CD4-positive, alpha-beta T cell (primary cell): Measurements from ENCODE around the gene CARS2. TPM values are rescaled to one million over a fixed set of nuclear protein-coding genes. Genes with fewer than 3 reads are reported as not detected.

Experiments
- ATAC-seq: fragments of 200-7000 bp; cut with Tn5 transposase; one replicate; pipeline ENCODE4 v1.10.0; 2022; ENCODE audit warnings: mild to moderate bottlenecking; ENCODE audit not compliant: poor library complexity
- CTCF ChIA-PET: fragments of 350-600 bp; sonication (Branson Sonifier 250); formaldehyde crosslinking; loops from one replicate; lab custom pipeline; 2021; ENCODE audit warnings: antibody characterized with exemption, inconsistent platforms; lab: Charles Lee
- POLR2A ChIA-PET: fragments of 350-600 bp; sonication (Branson Sonifier 250); formaldehyde crosslinking; loops from one replicate; lab custom pipeline; 2021; ENCODE audit warnings: antibody characterized with exemption, inconsistent platforms; lab: Charles Lee
- DNase-seq, 14 experiments: peaks; one replicate each; pipeline ENCODE4 v3.0.0-alpha.2; 2013 to 2020; ENCODE audit warnings: mixed read lengths in 2 of 14
- H3K27ac ChIP-seq, 2 donors: one replicate each; pipeline versions ENCODE4 v1.5.1 to v1.7.0; 2013; ENCODE audit warnings: low read length in 2 of 2, low read depth in 1 of 2, mild to moderate bottlenecking in 1 of 2
- H3K27me3 ChIP-seq, 2 experiments: 1 replicate in 1 of 2; 2 replicates in 1 of 2; pipeline versions ENCODE4 v1.6.1 to v1.7.0; 2013; ENCODE audit warnings: low read length in 2 of 2, control low read depth in 1 of 2, mild to moderate bottlenecking in 1 of 2, moderate library complexity in 1 of 2; ENCODE audit not compliant: insufficient read depth in 2 of 2, control insufficient read depth in 1 of 2
- H3K36me3 ChIP-seq: one replicate; pipeline ENCODE4 v1.6.1; 2013; ENCODE audit warnings: low read length, control low read depth; ENCODE audit not compliant: insufficient read depth
- H3K4me1 ChIP-seq: one replicate; pipeline ENCODE4 v1.6.1; 2013; ENCODE audit warnings: low read length, control low read depth; ENCODE audit not compliant: insufficient read depth
- H3K4me3 ChIP-seq: one replicate; pipeline ENCODE4 v1.5.1; 2013; ENCODE audit warnings: mild to moderate bottlenecking, low read length, moderate library complexity
- H3K9me3 ChIP-seq, 2 experiments: 1 replicate in 1 of 2; 2 replicates in 1 of 2; pipeline versions ENCODE4 v1.6.1 to v1.7.0; 2013; ENCODE audit warnings: low read length in 2 of 2, mild to moderate bottlenecking in 2 of 2, control low read depth in 1 of 2, moderate library complexity in 1 of 2; ENCODE audit not compliant: control insufficient read depth in 1 of 2, insufficient read depth in 1 of 2
- H3K27ac Mint-ChIP-seq: one replicate; pipeline ENCODE4 v1.8.0; 2020; ENCODE audit warnings: mixed read lengths
- H3K27me3 Mint-ChIP-seq: one replicate; pipeline ENCODE4 v1.8.0; 2021; ENCODE audit warnings: mixed read lengths
- H3K36me3 Mint-ChIP-seq: one replicate; pipeline ENCODE4 v1.8.0; 2021; ENCODE audit warnings: low read depth, mixed read lengths
- H3K4me1 Mint-ChIP-seq: one replicate; pipeline ENCODE4 v1.8.0; 2021; ENCODE audit warnings: low read depth, mixed read lengths
- H3K4me3 Mint-ChIP-seq: one replicate; pipeline ENCODE4 v1.8.0; 2020; ENCODE audit warnings: mild to moderate bottlenecking, mixed read lengths
- H3K9me3 Mint-ChIP-seq: one replicate; pipeline ENCODE4 v1.8.0; 2020; ENCODE audit warnings: mixed read lengths
- intact Hi-C, 2 experiments: fragments of 100-400 bp; cut with DNase I in 1 of 2; cut with micrococcal nuclease in 1 of 2; formaldehyde crosslinking; loops; one replicate each; pipeline versions ENCODE4 v1.15.1 to v1.9.0; 2023 to 2025; cut with DNase I, micrococcal nuclease
- total RNA-seq, 174 experiments: library from RNA in 2 of 174; stranded (reverse) in 2 of 174; gene quantifications; one replicate each; pipeline ENCODE4 v1.2.3 and lab custom pipeline; 2021 to 2026
- TF ChIP-seq, protein P1 (sequence below): fragments of 200-600 bp; IDR thresholded peaks from one replicate; pipeline ENCODE4 v1.8.0; 2022; ENCODE audit warnings: antibody characterized with exemption, mild to moderate bottlenecking

CARS2 gene
- total RNA-seq, 2 experiments from 2014 or later = 50.2 to 56.5 TPM

DNA sequence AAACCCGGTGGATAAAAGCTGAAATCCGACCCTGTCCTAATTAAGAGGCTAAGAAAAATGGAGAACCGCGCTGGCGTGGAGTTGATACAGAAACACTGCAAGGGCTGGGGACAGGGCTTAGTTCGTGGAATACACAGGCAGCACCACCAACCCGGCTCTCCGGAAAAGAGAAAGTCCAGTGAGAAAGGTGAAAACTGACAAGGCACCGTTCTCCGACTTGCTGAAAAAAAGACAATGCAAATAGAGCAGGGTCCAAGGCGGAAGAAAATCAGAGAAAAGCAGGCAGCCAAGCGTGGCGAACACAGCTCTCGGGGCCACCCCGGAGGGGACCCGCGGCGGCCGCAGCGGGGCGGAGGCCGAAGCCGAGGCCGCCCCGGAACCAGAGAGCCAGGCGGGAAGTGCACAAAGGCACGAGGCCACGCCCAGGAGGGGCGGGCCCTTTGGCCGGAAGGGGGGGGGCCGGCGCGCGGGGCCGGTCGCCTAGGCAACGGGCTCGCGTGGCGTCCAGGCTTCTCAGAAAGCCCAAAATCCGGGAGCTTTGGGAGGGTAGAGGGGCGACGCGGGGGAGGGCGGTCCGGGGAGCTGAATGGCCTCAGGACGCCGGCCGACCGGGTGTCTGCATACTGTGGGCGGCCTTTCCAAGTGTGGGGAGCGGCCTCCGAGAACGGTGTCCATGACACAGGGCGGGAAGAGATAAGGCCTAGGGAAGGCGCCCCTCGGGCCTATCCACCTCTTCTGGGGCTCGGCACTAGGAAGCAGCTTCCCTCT, 6.3 kb upstream of the CARS2 start:
- H3K27ac ChIP-seq = peak overlapping the region; percentile 97 to 99
- ATAC-seq = peak; percentile 11
- Mint-ChIP-seq H3K36me3 (peaks cover 37% of the 10 kb centered on the region), H3K27ac (peak overlapping the region; percentile 97), H3K9me3 (no peaks in the 10 kb centered on the region), H3K27me3 (peaks cover 4% of the 10 kb centered on the region), H3K4me3 (peak overlapping the region; percentile 98), H3K4me1 (peaks cover 22% of the 10 kb centered on the region)
- peaks cover 25% of the 10 kb centered on the region for H3K4me1 ChIP-seq
- no peaks in the 10 kb centered on the region for H3K36me3 ChIP-seq
- no peaks in the 10 kb centered on the region for H3K27me3 ChIP-seq
- TF ChIP-seq, protein P1, sequence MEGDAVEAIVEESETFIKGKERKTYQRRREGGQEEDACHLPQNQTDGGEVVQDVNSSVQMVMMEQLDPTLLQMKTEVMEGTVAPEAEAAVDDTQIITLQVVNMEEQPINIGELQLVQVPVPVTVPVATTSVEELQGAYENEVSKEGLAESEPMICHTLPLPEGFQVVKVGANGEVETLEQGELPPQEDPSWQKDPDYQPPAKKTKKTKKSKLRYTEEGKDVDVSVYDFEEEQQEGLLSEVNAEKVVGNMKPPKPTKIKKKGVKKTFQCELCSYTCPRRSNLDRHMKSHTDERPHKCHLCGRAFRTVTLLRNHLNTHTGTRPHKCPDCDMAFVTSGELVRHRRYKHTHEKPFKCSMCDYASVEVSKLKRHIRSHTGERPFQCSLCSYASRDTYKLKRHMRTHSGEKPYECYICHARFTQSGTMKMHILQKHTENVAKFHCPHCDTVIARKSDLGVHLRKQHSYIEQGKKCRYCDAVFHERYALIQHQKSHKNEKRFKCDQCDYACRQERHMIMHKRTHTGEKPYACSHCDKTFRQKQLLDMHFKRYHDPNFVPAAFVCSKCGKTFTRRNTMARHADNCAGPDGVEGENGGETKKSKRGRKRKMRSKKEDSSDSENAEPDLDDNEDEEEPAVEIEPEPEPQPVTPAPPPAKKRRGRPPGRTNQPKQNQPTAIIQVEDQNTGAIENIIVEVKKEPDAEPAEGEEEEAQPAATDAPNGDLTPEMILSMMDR = no peak
- CTCF ChIA-PET = interaction anchor here (0.6 to 0.9 kb wide), 2 partner anchors 31 to 733 kb away, joined by 3 to 4 read pairs; no protein-coding TSS in a partner anchor
- intact Hi-C loops = loop anchor here (2.0 to 10.0 kb wide), 4 partner anchors 97 to 927 kb away; partner anchors contain the start of genes ANKRD10 (in 1 of the 2), IRS2 (in 1 of the 2) and NAXD (in 1 of the 2)
- no peaks in the 10 kb centered on the region for H3K9me3 ChIP-seq
- DNase-seq = peak; percentile 70 to 95 (median 86)
- H3K4me3 ChIP-seq = peak overlapping the region; percentile 96
- POLR2A ChIA-PET = interaction anchor here (0.6 to 3.1 kb wide), 14 partner anchors 9 to 927 kb away, joined by 3 to 28 read pairs (median 4); partner anchors contain the start of genes ANKRD10 and NAXD

DNA sequence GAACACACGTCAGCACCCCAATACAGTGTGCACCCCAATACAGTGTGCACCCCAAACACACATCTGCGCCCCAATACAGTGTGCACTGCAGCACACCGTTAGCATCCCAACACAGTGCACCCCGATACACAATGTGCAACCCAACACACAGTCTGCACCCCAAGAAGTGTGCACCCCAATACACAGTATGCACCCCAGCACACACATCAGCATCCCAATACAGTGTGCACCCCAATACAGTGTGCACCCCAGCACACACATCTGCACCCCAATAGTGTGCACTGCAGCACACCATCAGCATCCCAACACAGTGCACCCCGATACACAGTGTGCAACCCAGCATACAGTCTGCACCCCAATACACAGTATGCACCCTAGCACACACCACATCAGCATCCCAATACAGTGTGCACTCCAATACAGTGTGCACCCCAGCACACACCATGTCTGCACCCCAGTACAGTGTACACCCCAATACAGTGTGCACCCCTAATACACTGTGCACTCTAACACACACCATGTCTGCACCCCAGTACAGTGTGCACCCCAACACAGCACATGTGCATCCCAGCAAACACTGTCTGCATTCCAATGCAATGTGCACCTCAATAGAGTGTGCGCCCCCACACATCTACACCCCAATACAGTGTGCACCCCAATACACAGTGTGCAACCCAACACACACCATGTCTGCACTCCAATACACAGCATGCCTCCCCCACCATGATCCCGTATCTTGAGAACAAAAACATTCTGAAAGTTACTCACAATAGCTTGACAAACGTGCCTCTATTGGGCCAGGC, 855 bp upstream of the CARS2 start:
- TF ChIP-seq, protein P1 = no peak
- Histone ChIP-seq H3K9me3 (no peaks in the 10 kb centered on the region), H3K27ac (peak overlapping the region in 1 of 2 donors; percentile 6), H3K36me3 (peaks cover 13% of the 10 kb centered on the region), H3K4me1 (peaks cover 46% of the 10 kb centered on the region), H3K27me3 (no peaks in the 10 kb centered on the region), H3K4me3 (peak overlapping the region; percentile 65)
- ATAC-seq = no peak
- peaks cover 45% of the 10 kb centered on the region for H3K4me1 Mint-ChIP-seq
- no peaks in the 10 kb centered on the region for H3K27me3 Mint-ChIP-seq
- H3K27ac Mint-ChIP-seq = peak overlapping the region; percentile 92
- ChIA-PET POLR2A (interaction anchor here (4.1 kb wide), 1 partner anchor 8 kb away, joined by 55 read pairs; the partner anchor contains the start of gene ING1), CTCF (no interaction called here)
- no peaks in the 10 kb centered on the region for H3K9me3 Mint-ChIP-seq
- intact Hi-C loops = loop anchor here (1.0 to 10.0 kb wide), 4 partner anchors 9 to 1881 kb away; partner anchors contain the start of gene TUBGCP3 (in 1 of the 2)
- peaks cover 29% of the 10 kb centered on the region for H3K36me3 Mint-ChIP-seq
- peak overlapping the region; percentile 93 for H3K4me3 Mint-ChIP-seq
- DNase-seq = no peak

GRCh38 chr13:110705356-110705825, 525 bp downstream of the CARS2 start:
- Histone ChIP-seq H3K36me3 (peaks cover 24% of the 10 kb centered on the region), H3K27ac (peak overlapping the region in 1 of 2 donors; percentile 35), H3K9me3 (no peaks in the 10 kb centered on the region), H3K4me3 (peak overlapping the region; percentile 71), H3K4me1 (peaks cover 41% of the 10 kb centered on the region), H3K27me3 (no peaks in the 10 kb centered on the region)
- peaks cover 46% of the 10 kb centered on the region for H3K4me1 Mint-ChIP-seq
- no peaks in the 10 kb centered on the region for H3K27me3 Mint-ChIP-seq
- intact Hi-C loops = loop anchor here (1.0 to 10.0 kb wide), 4 partner anchors 114 to 1882 kb away; partner anchors contain the start of gene TUBGCP3 (in 1 of the 2)
- DNase-seq (peak in 1 of 14 experiments; percentile 13), ATAC-seq (no peak)
- ChIA-PET CTCF (no interaction called here), POLR2A (interaction anchor here (1.9 to 4.1 kb wide), 2 partner anchors 9 to 11 kb away, joined by 6 to 55 read pairs; partner anchors contain the start of gene ING1)
- H3K9me3 Mint-ChIP-seq = no peaks in the 10 kb centered on the region
- TF ChIP-seq, protein P1 = no peak
- peak overlapping the region; percentile 91 for H3K27ac Mint-ChIP-seq
- peaks cover 42% of the 10 kb centered on the region for H3K36me3 Mint-ChIP-seq
- peak overlapping the region; percentile 94 for H3K4me3 Mint-ChIP-seq
